Kidney (tissue), 14 donors: ENCODE results near the gene TOP2B. TPM values are rescaled to one million over a fixed set of nuclear protein-coding genes. Genes with fewer than 3 reads are reported as not detected.

Experiments
- DNase-seq, 5 donors: peaks; one replicate each; pipeline ENCODE4 v3.0.0-alpha.2; 2013 to 2020
- FAIRE-seq: peaks from 2 replicates; lab custom pipeline; 2012; peaks lifted over from hg19 to GRCh38; lab: Jason Lieb, UNC
- H3K27ac ChIP-seq, 2 donors: one replicate each; pipeline ENCODE4 v1.7.0; 2013; ENCODE audit warnings: low read depth in 2 of 2, low read length in 2 of 2, inconsistent platforms in 1 of 2
- H3K27me3 ChIP-seq: one replicate; pipeline ENCODE4 v1.7.1; 2013; ENCODE audit warnings: low read length, inconsistent platforms; ENCODE audit not compliant: control insufficient read depth, insufficient read depth
- H3K36me3 ChIP-seq, 3 donors: one replicate each; pipeline versions ENCODE4 v1.7.0 to v1.7.1; 2013; ENCODE audit warnings: low read length in 3 of 3, control low read depth in 1 of 3, inconsistent platforms in 1 of 3; ENCODE audit not compliant: insufficient read depth in 3 of 3, control insufficient read depth in 2 of 3
- H3K4me1 ChIP-seq, 3 donors: one replicate each; pipeline versions ENCODE4 v1.7.0 to v1.7.1; 2013; ENCODE audit warnings: low read length in 3 of 3, inconsistent platforms in 1 of 3, low read depth in 1 of 3; ENCODE audit not compliant: control insufficient read depth in 2 of 3, insufficient read depth in 2 of 3
- H3K4me3 ChIP-seq, 3 donors: one replicate each; pipeline versions ENCODE4 v1.7.0 to v1.8.1; 2013; ENCODE audit warnings: low read length in 3 of 3, control low read depth in 1 of 3, inconsistent platforms in 1 of 3
- H3K9ac ChIP-seq, 3 donors: one replicate each; pipeline versions ENCODE4 v1.7.0 to v1.7.1; 2013; ENCODE audit warnings: low read length in 3 of 3, control low read depth in 1 of 3, inconsistent platforms in 1 of 3
- H3K9me3 ChIP-seq, 3 donors: one replicate each; pipeline versions ENCODE4 v1.7.0 to v1.7.1; 2013; ENCODE audit warnings: low read length in 3 of 3, control low read depth in 1 of 3, inconsistent platforms in 1 of 3; ENCODE audit not compliant: control insufficient read depth in 2 of 3, insufficient read depth in 1 of 3
- CTCF ChIP-seq: IDR thresholded peaks from 3 replicates; pipeline ENCODE4 v1.5.1; 2012; ENCODE audit warnings: mild to moderate bottlenecking, moderate library complexity, borderline replicate concordance; ENCODE audit not compliant: insufficient read depth; ENCODE audit errors: extremely low read depth
- intact Hi-C: fragments of 100-400 bp; cut with DNase I; formaldehyde crosslinking; loops from one replicate; pipeline ENCODE4 v1.11.1; 2022
- polyA plus RNA-seq: library from polyadenylated mRNA; stranded (reverse); fragments of 350-450 nt; fragmentation: Illumina TruSeq; extraction: RNeasy Lipid Tissue Mini Kit (QIAGEN cat#74804); gene quantifications from one replicate; pipeline ENCODE4 v1.2.3, GENCODE V29; 2014; ENCODE audit warnings: low read depth, low replicate concordance; ENCODE audit not compliant: insufficient read depth
- total RNA-seq: library from RNA; stranded (reverse); fragmentation: NEBNext Ultra II Directional; extraction: Animal tissue kit (Norgen Biotek cat#: 25700); gene quantifications from one replicate; pipeline ENCODE4 v1.2.1, GENCODE V29; 2021
- donor health status: control.
- donor health status: control.
- donor health status: control.
- donor health status: control.
- donor health status: control.
- donor health status: DM: yes; HTN: yes; CAD: no.
- donor health status: Normal renal cell carcinoma (clear cell type).

Gene TOP2B
- total and polyA plus RNA-seq, 2 donors from 2014 or later, result 55.0 to 109 TPM

- DNase-seq (no peak), FAIRE-seq (no peak)
- H3K9ac ChIP-seq, result no peak overlapping the region
- H3K27ac ChIP-seq, result no peak overlapping the region
- H3K4me1 ChIP-seq, result peaks cover 0 to 2% (median 0%) of the 10 kb centered on the region in 3 donors
- no peaks in the 10 kb centered on the region for H3K27me3 ChIP-seq
- H3K9me3 ChIP-seq, result no peaks in the 10 kb centered on the region
- TF ChIP-seq CTCF, result no peak
- H3K4me3 ChIP-seq, result no peak overlapping the region
- intact Hi-C loops, result no loop called here
- H3K36me3 ChIP-seq, result peaks cover 0 to 3% (median 0%) of the 10 kb centered on the region in 3 donors
Observed at GRCh38 chr3:25568525-25569078, 96.1 kb downstream of the TOP2B start.

GRCh38 chr3:25567806-25568524 is 96.7 kb downstream of the TOP2B start:
- Histone ChIP-seq H3K36me3 (peaks cover 0 to 3% (median 0%) of the 10 kb centered on the region in 3 donors), H3K4me1 (peaks cover 0 to 2% (median 0%) of the 10 kb centered on the region in 3 donors), H3K27ac (no peak overlapping the region), H3K4me3 (no peak overlapping the region), H3K27me3 (no peaks in the 10 kb centered on the region), H3K9me3 (no peaks in the 10 kb centered on the region), H3K9ac (no peak overlapping the region)
- DNase-seq (no peak), FAIRE-seq (no peak)
- intact Hi-C loops, result no loop called here
- TF ChIP-seq CTCF, result no peak

- peaks cover 0 to 2% (median 0%) of the 10 kb centered on the region in 3 donors for H3K4me1 ChIP-seq
- no peaks in the 10 kb centered on the region for H3K9me3 ChIP-seq
- H3K27me3 ChIP-seq, result no peaks in the 10 kb centered on the region
- no peak overlapping the region for H3K27ac ChIP-seq
- DNase-seq (no peak), FAIRE-seq (no peak)
- intact Hi-C loops, result no loop called here
- H3K9ac ChIP-seq, result no peak overlapping the region
- no peak overlapping the region for H3K4me3 ChIP-seq
- peaks cover 0 to 3% (median 0%) of the 10 kb centered on the region in 3 donors for H3K36me3 ChIP-seq
- TF ChIP-seq CTCF, result no peak
Observed at GRCh38 chr3:25567388-25567787, 97.3 kb downstream of the TOP2B start.
